Activated CD8-positive, alpha-beta memory T cell treated with anti-CD3 and anti-CD28 coated beads for 1 hour (primary cell): ENCODE data around the gene LMOD1.
"Not testable (repeated sequence)": the region's sequence is repeated elsewhere in the genome, so short reads cannot be mapped to it uniquely, and the experiment has no call there.

Experiments used
- DNase-seq, 2 donors: peaks; one replicate each; pipeline ENCODE4 v3.0.0-alpha.2; 2020; ENCODE audit warnings: low read depth in 1 of 2; ENCODE audit errors: extremely low read depth in 1 of 2

The LMOD1 gene

DNA sequence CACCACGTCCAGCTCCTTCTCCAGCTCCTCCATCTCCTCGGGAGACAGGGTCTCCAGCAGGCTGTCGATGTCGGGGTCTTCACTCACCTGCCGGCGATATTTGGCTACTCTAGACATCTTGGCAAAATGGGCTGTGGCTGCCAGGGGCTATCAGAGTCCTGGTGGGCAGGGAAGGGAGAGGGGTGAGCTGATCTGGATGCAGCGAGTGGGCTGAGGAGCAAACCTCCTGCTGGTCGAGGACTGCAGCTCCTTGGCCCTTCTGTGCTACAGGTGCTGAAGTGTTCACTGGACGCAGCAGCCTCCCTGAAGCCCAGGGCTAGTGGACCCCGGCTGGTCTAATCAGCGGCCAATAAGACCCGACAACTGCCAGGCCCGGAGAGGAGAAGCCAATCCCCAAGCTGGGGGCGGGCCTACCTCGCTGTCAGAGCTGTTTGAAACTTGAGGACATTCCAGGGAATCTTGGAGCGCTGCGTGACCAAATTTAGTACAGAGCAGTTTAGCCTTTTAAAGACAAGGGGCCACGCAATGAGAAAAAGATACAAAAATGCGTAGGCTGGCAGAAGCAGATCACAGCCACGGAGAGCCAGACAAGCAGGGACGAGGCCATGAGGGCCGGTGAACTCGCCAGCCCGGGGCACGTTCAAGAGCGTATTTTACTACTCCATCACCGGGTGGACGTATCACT is at the start of gene LMOD1:
LMOD1 (minus strand) TSS at position 325 of the 685 bp plus-strand sequence; CDS start at position 117, 208 bp downstream.
- no peak for DNase-seq

DNA sequence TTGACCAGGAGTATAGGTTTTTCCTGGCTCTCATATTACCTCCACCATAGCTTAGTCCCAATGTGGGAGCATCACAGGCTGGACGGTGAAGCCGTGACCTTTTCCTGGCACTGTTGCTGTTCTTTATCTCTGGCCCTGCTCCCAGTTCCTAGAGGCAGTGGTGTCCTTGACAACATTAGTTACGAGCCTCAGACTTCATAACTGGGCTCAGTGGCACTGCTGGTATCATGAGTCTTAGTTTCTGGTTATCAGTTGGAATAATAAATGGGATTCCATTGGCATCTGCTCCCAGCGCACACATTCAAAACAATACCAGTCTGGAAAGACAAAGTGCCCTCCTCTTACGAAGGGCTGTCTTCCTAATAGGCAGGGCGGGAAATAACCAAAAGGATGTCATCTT is 44.1 kb upstream of the LMOD1 start:
- no peak for DNase-seq

DNA sequence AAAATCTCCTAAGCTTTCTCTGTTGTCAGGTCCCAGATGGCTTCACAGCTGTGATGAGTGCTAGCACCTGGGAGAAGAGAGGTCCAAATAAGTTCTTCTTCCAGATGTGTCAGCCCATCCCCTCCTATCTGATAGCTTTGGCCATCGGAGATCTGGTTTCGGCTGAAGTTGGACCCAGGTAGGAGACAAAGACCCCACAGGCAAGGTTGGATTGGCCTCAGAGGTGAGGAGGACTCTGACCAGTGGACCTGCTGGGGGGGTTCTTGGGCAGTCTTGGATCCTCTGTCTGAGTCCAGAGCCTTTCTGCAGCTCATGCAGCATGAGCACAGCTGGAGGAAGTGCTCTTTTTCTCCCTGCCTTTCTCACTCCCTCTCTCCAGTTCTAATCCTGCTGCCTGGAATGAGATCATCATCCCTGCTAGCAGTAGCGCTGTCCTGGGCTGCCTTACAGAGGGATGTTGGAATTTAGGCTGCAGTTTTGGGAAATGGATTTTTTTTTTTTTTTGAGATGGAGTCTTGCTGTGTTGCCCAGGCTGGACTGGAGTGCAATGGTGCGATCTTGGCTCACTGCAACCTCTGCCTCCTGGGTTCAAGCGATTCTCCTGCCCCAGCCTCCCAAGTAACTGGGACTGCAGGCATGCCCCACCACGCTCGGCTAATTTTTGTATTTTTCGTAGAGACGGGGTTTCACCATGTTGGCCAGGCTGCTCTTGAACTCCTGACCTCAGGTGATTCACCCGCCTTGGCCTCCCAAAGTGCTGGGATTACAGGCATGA is 43.2 kb upstream of the LMOD1 start:
- DNase-seq = no peak

- no peak for DNase-seq
Observed at GRCh38 chr1:201988601-201989000, 42.3 kb upstream of the LMOD1 start.

- no peak for DNase-seq
Observed at GRCh38 chr1:201985355-201985754, 39.0 kb upstream of the LMOD1 start.

GRCh38 chr1:201984446-201984845 is 38.1 kb upstream of the LMOD1 start:
- DNase-seq = no peak

GRCh38 chr1:201983380-201983805 is 37.0 kb upstream of the LMOD1 start:
- no peak for DNase-seq

DNA sequence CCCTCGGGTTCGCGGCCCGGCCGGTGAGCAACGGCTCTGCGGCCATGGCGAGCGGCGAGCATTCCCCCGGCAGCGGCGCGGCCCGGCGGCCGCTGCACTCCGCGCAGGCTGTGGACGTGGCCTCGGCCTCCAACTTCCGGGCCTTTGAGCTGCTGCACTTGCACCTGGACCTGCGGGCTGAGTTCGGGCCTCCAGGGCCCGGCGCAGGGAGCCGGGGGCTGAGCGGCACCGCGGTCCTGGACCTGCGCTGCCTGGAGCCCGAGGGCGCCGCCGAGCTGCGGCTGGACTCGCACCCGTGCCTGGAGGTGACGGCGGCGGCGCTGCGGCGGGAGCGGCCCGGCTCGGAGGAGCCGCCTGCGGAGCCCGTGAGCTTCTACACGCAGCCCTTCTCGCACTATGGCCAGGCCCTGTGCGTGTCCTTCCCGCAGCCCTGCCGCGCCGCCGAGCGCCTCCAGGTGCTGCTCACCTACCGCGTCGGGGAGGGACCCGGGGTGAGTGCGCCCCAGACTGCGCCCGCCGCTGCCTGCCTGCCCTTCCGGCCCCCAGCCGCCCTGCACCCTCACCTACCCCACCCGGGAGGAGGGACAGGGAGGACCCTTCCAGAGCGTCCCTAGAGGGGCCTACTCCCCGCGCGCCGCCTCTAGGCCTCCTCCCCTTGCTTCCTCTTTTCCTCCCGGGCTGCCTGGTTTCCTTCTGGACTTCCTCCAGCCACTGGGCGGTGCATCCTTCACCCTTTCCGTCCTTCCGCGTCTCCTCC is 36.5 kb upstream of the LMOD1 start, which contains the start of gene RNPEP:
RNPEP (plus strand) TSS at position 26 of the 757 bp plus-strand sequence; CDS start at position 45, 19 bp downstream.
- DNase-seq = peak in 1 of 2 donors; percentile 33

GRCh38 chr1:201982082-201982622 is 35.8 kb upstream of the LMOD1 start:
- DNase-seq = peak in 1 of 2 donors; percentile 59

GRCh38 chr1:201970334-201971159 is 24.2 kb upstream of the LMOD1 start:
- no peak for DNase-seq

DNA sequence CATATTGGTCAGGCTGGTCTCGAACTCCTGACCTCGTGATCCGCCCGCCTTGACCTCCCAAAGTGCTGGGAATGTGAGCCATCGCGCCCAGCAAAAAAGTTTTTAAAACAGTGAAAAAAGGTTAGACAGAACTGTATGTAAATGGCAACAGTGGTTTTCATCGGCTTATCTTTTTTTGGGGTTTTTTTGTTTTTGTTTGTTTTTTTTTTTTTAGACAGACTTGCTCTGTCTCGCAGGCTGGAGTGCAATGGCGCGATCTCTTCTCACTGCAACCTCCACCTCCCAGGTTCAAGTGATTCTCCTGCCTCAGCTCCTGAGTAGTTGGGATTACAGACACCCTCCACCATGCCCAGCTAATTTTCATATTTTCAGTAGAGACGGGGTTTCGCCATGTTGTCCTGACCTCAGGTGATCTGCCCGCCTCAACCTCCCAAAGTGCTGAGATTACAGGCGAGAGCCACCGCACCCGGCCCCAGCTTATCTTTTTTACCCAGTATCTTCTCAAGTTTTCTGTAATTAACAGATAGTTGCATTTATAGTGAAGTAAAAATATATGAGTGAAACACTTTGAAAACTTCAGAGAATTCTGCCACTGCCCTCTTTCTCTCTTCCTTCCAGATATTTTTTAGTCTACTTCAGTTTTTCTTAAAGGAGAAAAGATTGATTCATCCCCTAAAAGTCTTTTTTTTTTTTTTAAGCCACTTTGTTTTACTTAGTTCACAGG is 22.0 kb upstream of the LMOD1 start:
- no peak for DNase-seq

GRCh38 chr1:201966171-201966570 is 19.8 kb upstream of the LMOD1 start:
- no peak for DNase-seq

DNA sequence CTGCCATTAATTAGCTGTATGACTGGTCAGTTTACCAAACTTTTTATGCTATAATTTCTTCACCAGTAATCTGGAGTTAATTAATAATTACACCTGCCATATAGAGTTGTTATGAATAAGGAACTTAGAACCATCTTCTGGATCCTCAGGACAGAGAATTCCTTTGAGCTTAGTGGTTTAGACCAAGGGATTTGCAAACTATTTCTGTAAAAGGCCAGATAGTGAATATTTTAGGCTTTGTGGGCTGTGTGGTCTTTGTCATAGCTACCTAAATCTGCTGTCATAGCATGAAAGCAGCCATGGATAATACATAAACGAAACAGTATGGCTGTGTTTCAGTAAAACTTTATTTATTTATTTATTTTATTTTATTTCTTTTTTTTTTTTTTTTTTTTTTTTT is 17.9 kb upstream of the LMOD1 start:
- DNase-seq = no peak

- DNase-seq = not testable (repeated sequence)
Observed at GRCh38 chr1:201962382-201962781, 16.0 kb upstream of the LMOD1 start.

GRCh38 chr1:201958348-201958747 is 12.0 kb upstream of the LMOD1 start:
- DNase-seq = no peak

DNA sequence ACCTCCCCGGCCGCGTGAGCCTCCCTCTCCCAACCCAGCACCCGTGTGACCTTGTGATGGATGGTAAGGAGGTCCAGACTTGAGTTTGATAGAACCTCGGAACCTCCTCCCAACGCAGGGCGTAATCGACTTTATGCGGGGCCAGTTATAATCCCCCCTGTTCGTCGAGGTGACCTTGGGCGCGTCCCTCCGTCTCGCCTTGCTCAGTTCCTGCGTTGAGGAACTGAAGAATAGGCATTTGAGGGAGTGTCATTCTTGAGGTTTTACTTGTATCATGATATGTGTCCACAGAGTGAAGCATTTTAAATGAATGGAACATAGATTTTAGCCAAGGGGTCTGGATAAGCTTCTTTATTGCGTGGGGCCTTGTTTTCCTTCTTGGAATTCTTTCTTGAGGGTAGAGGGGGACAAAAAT is 9.4 kb upstream of the LMOD1 start:
- DNase-seq = no peak

- peak; percentile 65 to 86 for DNase-seq
Observed at GRCh38 chr1:201955009-201955728, 8.8 kb upstream of the LMOD1 start, which contains the start of gene TIMM17A. TSS of gene TIMM17A (plus strand) at chr1:201955503. CDS start at chr1:201955527, 24 bp downstream.

DNA sequence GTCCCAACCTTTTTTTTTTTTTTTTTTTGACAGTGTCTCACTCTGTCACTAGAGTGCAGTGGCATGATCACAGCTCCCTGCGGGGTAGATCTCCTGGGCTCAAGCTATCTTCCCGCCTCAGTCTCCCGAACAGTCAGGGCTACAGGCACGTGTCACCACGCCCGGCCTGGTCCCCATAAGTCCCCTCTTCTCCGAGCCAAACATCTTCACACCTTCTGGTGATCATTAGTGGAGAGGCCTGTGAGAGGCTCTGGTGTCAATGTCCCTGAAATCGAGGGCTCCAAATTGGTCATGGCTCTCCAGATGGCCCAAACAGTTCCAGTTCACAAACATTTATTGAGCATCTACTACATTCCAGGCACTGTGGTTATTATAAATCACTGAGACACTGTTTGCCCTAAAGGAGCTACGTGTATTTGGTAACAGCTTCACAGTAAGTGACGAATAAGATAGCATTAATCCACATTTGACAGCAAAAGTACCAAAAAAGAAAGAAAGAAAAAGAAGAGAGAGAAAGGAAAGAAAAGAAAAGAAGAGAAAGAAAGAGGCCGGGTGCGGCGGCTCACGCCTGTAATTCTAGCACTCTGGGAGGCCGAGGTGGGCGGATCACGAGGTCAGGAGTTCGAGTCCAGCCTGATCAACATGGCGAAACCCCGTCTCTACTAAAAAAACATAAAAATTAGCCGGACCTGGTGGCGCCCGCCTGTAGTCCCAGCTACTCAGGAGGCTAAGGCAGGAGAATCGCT is 8.1 kb upstream of the LMOD1 start:
- DNase-seq = no peak
